ENCODE results near the gene C17orf107. TPM values are rescaled to one million over a fixed set of nuclear protein-coding genes. Genes with fewer than 3 reads are reported as not detected.

The C17orf107 gene
- total RNA-seq, 1 experiment from 2014 or later, result 2.4 TPM

DNA sequence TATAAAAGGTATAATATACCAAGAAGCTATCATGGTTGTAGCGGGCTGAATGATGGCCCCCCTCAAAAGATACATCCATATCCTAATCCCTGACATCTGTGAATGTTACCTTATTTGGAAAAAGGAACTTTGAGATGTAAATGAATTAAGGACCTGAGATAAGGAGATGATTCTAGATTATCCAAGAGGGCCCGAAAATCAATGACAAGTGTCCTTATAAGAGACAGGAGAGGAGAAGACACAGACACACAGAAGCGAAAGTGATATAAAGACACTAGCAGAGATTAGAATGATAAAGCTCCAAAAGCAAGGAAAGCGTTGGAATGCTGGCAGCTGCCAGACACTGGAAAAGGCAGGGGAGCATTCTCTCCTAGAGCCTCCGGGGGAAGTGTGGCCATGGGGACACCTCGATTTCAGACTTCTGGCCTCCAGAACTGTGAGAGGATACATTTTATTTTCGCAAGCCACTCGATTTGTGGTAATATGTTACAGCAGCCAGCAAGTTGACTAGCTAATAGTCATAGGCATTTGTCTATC lies 20.2 kb downstream of the C17orf107 start:
- TF ChIP-seq, protein P1, sequence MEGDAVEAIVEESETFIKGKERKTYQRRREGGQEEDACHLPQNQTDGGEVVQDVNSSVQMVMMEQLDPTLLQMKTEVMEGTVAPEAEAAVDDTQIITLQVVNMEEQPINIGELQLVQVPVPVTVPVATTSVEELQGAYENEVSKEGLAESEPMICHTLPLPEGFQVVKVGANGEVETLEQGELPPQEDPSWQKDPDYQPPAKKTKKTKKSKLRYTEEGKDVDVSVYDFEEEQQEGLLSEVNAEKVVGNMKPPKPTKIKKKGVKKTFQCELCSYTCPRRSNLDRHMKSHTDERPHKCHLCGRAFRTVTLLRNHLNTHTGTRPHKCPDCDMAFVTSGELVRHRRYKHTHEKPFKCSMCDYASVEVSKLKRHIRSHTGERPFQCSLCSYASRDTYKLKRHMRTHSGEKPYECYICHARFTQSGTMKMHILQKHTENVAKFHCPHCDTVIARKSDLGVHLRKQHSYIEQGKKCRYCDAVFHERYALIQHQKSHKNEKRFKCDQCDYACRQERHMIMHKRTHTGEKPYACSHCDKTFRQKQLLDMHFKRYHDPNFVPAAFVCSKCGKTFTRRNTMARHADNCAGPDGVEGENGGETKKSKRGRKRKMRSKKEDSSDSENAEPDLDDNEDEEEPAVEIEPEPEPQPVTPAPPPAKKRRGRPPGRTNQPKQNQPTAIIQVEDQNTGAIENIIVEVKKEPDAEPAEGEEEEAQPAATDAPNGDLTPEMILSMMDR (IDR thresholded peaks at IDR 0.05), result no peak
- TF ChIP-seq TCF7L2 (IDR thresholded peaks at IDR 0.05; ENCODE audit: low read depth, low read length), result no peak
- TF ChIP-seq SIN3A (IDR thresholded peaks at IDR 0.05; ENCODE audit: borderline replicate concordance, insufficient read depth, low read depth, low read length), result no peak
- TF ChIP-seq, protein P2, sequence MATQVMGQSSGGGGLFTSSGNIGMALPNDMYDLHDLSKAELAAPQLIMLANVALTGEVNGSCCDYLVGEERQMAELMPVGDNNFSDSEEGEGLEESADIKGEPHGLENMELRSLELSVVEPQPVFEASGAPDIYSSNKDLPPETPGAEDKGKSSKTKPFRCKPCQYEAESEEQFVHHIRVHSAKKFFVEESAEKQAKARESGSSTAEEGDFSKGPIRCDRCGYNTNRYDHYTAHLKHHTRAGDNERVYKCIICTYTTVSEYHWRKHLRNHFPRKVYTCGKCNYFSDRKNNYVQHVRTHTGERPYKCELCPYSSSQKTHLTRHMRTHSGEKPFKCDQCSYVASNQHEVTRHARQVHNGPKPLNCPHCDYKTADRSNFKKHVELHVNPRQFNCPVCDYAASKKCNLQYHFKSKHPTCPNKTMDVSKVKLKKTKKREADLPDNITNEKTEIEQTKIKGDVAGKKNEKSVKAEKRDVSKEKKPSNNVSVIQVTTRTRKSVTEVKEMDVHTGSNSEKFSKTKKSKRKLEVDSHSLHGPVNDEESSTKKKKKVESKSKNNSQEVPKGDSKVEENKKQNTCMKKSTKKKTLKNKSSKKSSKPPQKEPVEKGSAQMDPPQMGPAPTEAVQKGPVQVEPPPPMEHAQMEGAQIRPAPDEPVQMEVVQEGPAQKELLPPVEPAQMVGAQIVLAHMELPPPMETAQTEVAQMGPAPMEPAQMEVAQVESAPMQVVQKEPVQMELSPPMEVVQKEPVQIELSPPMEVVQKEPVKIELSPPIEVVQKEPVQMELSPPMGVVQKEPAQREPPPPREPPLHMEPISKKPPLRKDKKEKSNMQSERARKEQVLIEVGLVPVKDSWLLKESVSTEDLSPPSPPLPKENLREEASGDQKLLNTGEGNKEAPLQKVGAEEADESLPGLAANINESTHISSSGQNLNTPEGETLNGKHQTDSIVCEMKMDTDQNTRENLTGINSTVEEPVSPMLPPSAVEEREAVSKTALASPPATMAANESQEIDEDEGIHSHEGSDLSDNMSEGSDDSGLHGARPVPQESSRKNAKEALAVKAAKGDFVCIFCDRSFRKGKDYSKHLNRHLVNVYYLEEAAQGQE (IDR thresholded peaks at IDR 0.05; ENCODE audit: insufficient read depth in 1 of 2, low read depth in 2 of 2, low read length in 1 of 2), result no peak
- no peak for TF ChIP-seq POLR2AphosphoS5 (IDR thresholded peaks at IDR 0.05; ENCODE audit: low read depth, low read length)
- ATAC-seq, result no peak
- no peak for DNase-seq (ENCODE audit: low read depth, low spot score)
- H3K27ac ChIP-seq (ENCODE audit: low read length), result no peak overlapping the region
- no TSS peak for BruUV-seq (replicated peaks)
- POLR2A ChIA-PET, result interaction anchor here (0.7 kb wide), 1 partner anchor 67 kb away, joined by 8 read pairs; no protein-coding TSS in a partner anchor
- no peaks in the 10 kb centered on the region for H3K9me3 ChIP-seq (ENCODE audit: control insufficient read depth, insufficient read depth, low read depth, low read length)
- no peaks in the 10 kb centered on the region for H3K27me3 ChIP-seq (ENCODE audit: control insufficient read depth, insufficient read depth, low read length)
- no peaks in the 10 kb centered on the region for H3K4me1 ChIP-seq (ENCODE audit: control insufficient read depth, insufficient read depth, low read length)
- intact Hi-C loops (cut with micrococcal nuclease; ENCODE audit: unreplicated experiment), result no loop called here
- no peak overlapping the region for H3K4me3 ChIP-seq (ENCODE audit: low read depth in 2 of 2, low read length in 2 of 2)
- in situ Hi-C loops (cut with HindIII; ENCODE audit: low pct_unique_long_range_greater_than_20kb, low sequenced_read_pairs), result no loop called here
- H3K36me3 ChIP-seq (ENCODE audit: control insufficient read depth, insufficient read depth, low read length), result no peaks in the 10 kb centered on the region
- CTCF ChIA-PET, result no interaction called here

DNA sequence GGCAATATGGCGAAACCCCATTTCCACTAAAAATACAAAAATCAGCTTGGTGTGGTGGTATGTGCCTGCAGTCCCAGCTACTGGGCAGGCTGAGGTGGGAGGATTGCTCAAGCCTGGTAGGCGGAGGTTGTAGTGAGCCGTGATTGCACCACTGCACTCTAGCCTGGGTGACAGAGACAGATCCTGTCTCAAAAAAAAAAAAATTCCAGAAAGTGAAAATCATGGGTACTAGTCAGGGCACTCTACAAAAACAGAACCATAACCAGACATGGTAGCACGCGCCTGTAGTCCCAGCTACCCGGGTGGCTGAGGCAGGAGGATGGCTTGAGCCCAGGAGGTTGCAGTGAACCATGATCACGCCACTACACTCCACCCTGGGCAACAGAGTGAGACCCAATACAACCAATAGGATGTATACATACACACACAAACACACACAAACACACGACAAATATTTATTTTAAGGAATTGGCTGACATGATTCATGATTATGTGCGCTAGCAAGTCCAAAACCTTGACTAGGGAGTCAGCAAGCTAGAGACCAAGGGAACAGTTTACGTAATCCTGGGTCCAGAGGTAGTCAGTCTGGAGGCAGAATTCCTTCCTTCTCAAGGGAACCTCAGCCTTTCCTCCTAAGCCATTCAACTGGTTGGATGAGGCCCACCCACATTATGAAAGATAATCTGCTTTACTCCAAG lies 21.2 kb downstream of the C17orf107 start:
- intact Hi-C loops (cut with micrococcal nuclease; ENCODE audit: unreplicated experiment), result no loop called here
- no peak for ATAC-seq
- CTCF ChIA-PET, result interaction anchor here (0.6 kb wide), 1 partner anchor 202 kb away, joined by 3 read pairs; no protein-coding TSS in a partner anchor

More for the DNA sequence above, 21.2 kb downstream of the C17orf107 start:
- Histone ChIP-seq H3K4me3 (ENCODE audit: low read depth in 2 of 2, low read length in 2 of 2) (no peak overlapping the region), H3K36me3 (ENCODE audit: control insufficient read depth, insufficient read depth, low read length) (no peaks in the 10 kb centered on the region), H3K9me3 (ENCODE audit: control insufficient read depth, insufficient read depth, low read depth, low read length) (no peaks in the 10 kb centered on the region), H3K27me3 (ENCODE audit: control insufficient read depth, insufficient read depth, low read length) (no peaks in the 10 kb centered on the region), H3K4me1 (ENCODE audit: control insufficient read depth, insufficient read depth, low read length) (no peaks in the 10 kb centered on the region), H3K27ac (ENCODE audit: low read length) (no peak overlapping the region)
- TF ChIP-seq, protein P1 (IDR thresholded peaks at IDR 0.05), result no peak
- TF ChIP-seq SIN3A (IDR thresholded peaks at IDR 0.05; ENCODE audit: borderline replicate concordance, insufficient read depth, low read depth, low read length), result no peak
- no peak for TF ChIP-seq TCF7L2 (IDR thresholded peaks at IDR 0.05; ENCODE audit: low read depth, low read length)
- TF ChIP-seq, protein P2 (IDR thresholded peaks at IDR 0.05; ENCODE audit: insufficient read depth in 1 of 2, low read depth in 2 of 2, low read length in 1 of 2), result no peak
- TF ChIP-seq POLR2AphosphoS5 (IDR thresholded peaks at IDR 0.05; ENCODE audit: low read depth, low read length), result no peak
- DNase-seq (ENCODE audit: low read depth, low spot score), result no peak
- in situ Hi-C loops (cut with HindIII; ENCODE audit: low pct_unique_long_range_greater_than_20kb, low sequenced_read_pairs), result no loop called here
- POLR2A ChIA-PET, result no interaction called here
- BruUV-seq (replicated peaks), result no TSS peak
